ENCODE measurements around the gene OR2S2.

Gene OR2S2

GRCh38 chr9:35932735-35933134, 25.2 kb downstream of the OR2S2 start:
- peak overlapping the region in 2 of 11 experiments; percentile 13 to 16; a peak in 1 of 22 replicates for H3K4me2 ChIP-seq
- TF ChIP-seq Cebpa-rat (IDR thresholded peaks at IDR 0.05) = no peak
- H3K4me1 ChIP-seq = peaks cover 11 to 22% (median 12%) of the 10 kb centered on the region in 10 experiments
- no peak overlapping the region for H3K4me3 ChIP-seq
- no peaks in the 10 kb centered on the region for H4K20me1 ChIP-seq
- H3K27me3 ChIP-seq = no peaks in the 10 kb centered on the region
- no peaks in the 10 kb centered on the region for H3K9me3 ChIP-seq (replicated peaks in 1 of 11)
- no peak overlapping the region for H3K27ac ChIP-seq
- no peak overlapping the region for H3K9ac ChIP-seq
- no peaks in the 10 kb centered on the region for H3K36me3 ChIP-seq

- H3K27ac ChIP-seq = no peak overlapping the region
- no peaks in the 10 kb centered on the region for H4K20me1 ChIP-seq
- H3K36me3 ChIP-seq = no peaks in the 10 kb centered on the region
- no peak overlapping the region for H3K4me3 ChIP-seq
- H3K9ac ChIP-seq = no peak overlapping the region
- H3K9me3 ChIP-seq (replicated peaks in 1 of 11) = no peaks in the 10 kb centered on the region
- no peak overlapping the region for H3K4me2 ChIP-seq
- no peaks in the 10 kb centered on the region for H3K27me3 ChIP-seq
- H3K4me1 ChIP-seq = peaks cover 0 to 8% (median 0%) of the 10 kb centered on the region in 10 experiments; a peak in 2 of 20 replicates
- no peak for TF ChIP-seq Cebpa-rat (IDR thresholded peaks at IDR 0.05)
Observed at GRCh38 chr9:35930989-35931388, 27.0 kb downstream of the OR2S2 start.

DNA sequence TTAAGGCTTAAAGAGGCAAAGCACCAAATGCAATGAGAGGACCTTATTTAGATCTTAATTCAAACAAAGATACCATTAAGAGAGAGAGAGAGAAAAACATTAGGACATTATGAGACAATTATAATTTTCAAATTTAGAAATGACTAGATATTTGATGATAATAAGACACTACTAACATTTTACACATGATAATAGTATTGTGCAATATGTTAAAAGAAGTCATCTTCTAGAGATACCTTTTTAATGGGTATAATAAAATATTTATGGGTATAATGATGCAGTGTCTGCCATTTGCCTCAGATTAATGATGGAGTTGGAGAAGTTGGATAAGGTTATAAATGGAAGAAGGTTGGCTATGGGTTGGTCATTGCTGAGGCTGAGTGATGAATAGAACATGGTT, 27.4 kb downstream of the OR2S2 start:
- peaks cover 0 to 8% (median 0%) of the 10 kb centered on the region in 10 experiments; a peak in 2 of 20 replicates for H3K4me1 ChIP-seq
- H3K27me3 ChIP-seq = no peaks in the 10 kb centered on the region
- TF ChIP-seq Cebpa-rat (IDR thresholded peaks at IDR 0.05) = no peak; a peak in 1 of 22 replicates
- H3K27ac ChIP-seq = no peak overlapping the region
- H3K4me3 ChIP-seq = no peak overlapping the region
- H3K36me3 ChIP-seq = no peaks in the 10 kb centered on the region
- no peaks in the 10 kb centered on the region for H3K9me3 ChIP-seq (replicated peaks in 1 of 11)
- H4K20me1 ChIP-seq = no peaks in the 10 kb centered on the region
- no peak overlapping the region for H3K4me2 ChIP-seq
- H3K9ac ChIP-seq = no peak overlapping the region

DNA sequence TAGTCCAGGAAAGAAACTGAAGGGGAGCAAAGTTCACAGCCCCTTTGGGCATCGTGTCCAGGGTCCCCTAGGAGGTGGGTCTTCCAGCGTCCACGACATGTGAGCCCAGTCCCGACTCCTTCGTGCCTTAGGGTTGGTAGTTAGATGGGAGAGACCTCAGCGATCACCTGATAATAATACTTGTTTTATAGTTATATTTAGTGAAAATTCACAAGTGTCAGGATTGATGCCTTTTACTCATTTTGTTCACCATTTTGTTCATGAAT, 28.6 kb downstream of the OR2S2 start:
- Histone ChIP-seq H3K27ac (no peak overlapping the region), H3K4me1 (peaks cover 0 to 16% (median 6%) of the 10 kb centered on the region in 10 experiments; a peak in 16 of 20 replicates), H4K20me1 (no peaks in the 10 kb centered on the region), H3K9me3 (replicated peaks in 1 of 11) (no peaks in the 10 kb centered on the region), H3K4me2 (no peak overlapping the region), H3K9ac (no peak overlapping the region), H3K4me3 (no peak overlapping the region), H3K27me3 (no peaks in the 10 kb centered on the region), H3K36me3 (no peaks in the 10 kb centered on the region)
- TF ChIP-seq Cebpa-rat (IDR thresholded peaks at IDR 0.05) = no peak

- TF ChIP-seq Cebpa-rat (IDR thresholded peaks at IDR 0.05) = no peak
- Histone ChIP-seq H3K36me3 (no peaks in the 10 kb centered on the region), H3K9ac (no peak overlapping the region), H3K27ac (no peak overlapping the region), H3K27me3 (no peaks in the 10 kb centered on the region), H3K9me3 (replicated peaks in 1 of 11) (no peaks in the 10 kb centered on the region), H3K4me1 (peaks cover 4 to 22% (median 12%) of the 10 kb centered on the region in 10 experiments; a peak in 17 of 20 replicates), H4K20me1 (no peaks in the 10 kb centered on the region), H3K4me3 (no peak overlapping the region), H3K4me2 (no peak overlapping the region; a peak in 1 of 22 replicates)
Observed at GRCh38 chr9:35928591-35929452, 29.1 kb downstream of the OR2S2 start.

DNA sequence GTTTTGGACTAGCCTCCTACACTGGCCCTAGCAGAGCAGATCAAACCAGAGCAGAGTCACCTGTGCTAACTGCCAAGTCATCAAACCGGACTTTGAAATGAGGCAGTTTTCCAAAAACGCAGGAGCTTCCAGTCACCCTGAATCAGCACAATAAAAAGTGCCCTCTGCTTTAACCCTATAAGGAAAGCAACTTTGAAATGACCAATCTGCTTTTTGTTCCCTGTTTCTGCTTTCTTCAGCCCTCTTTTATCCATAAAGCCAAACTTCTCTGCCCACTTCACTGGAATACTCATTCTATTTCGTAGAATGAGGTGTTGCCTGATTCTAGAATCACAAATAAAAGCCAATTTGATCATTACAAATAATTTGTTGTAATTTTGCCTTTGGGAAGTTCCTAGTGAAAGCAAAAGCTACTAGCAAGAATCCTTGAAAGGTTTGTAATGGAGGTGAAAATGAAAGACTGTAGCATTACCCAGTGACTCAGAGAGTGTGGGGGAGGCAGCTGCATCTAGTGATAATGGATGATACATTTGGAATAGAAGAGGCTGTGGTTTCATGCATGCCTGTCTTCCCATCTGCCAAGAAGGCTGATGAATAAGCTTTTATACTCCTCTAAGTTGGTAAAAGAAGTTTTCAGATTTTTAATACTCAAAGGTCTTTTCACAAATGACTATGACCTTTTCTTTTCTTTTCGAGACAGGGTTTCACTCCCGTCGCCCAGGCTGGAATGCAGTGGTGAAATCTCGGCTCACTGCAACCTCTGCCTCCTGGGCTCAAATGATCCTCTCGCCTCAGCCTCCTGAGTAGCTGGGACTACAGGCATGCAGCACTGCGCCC, 33.8 kb downstream of the OR2S2 start:
- H4K20me1 ChIP-seq = no peaks in the 10 kb centered on the region
- H3K27me3 ChIP-seq = no peaks in the 10 kb centered on the region
- peaks cover 19 to 42% (median 33%) of the 10 kb centered on the region in 10 experiments for H3K4me1 ChIP-seq
- peak overlapping the region in 5 of 11 experiments; percentile 2 to 46 (median 32); a peak in 7 of 22 replicates for H3K9ac ChIP-seq
- peak overlapping the region; percentile 3 to 80 (median 46); a peak in 19 of 22 replicates for H3K4me2 ChIP-seq
- TF ChIP-seq Cebpa-rat (IDR thresholded peaks at IDR 0.05) = no peak
- H3K4me3 ChIP-seq = peak overlapping the region in 1 of 10 experiments; percentile 16; a peak in 1 of 20 replicates
- no peaks in the 10 kb centered on the region for H3K36me3 ChIP-seq
- no peaks in the 10 kb centered on the region for H3K9me3 ChIP-seq (replicated peaks in 1 of 11)
- peak overlapping the region in 9 of 11 experiments; percentile 1 to 64 (median 46); a peak in 15 of 22 replicates for H3K27ac ChIP-seq

- Histone ChIP-seq H3K4me1 (peaks cover 25 to 48% (median 39%) of the 10 kb centered on the region in 10 experiments), H3K27ac (peak overlapping the region in 8 of 11 experiments; percentile 1 to 64 (median 52); a peak in 14 of 22 replicates), H4K20me1 (no peaks in the 10 kb centered on the region), H3K4me2 (peak overlapping the region in 9 of 11 experiments; percentile 40 to 80 (median 58); a peak in 18 of 22 replicates), H3K9ac (peak overlapping the region in 5 of 11 experiments; percentile 2 to 46 (median 32); a peak in 5 of 22 replicates), H3K27me3 (no peaks in the 10 kb centered on the region), H3K36me3 (no peaks in the 10 kb centered on the region), H3K9me3 (replicated peaks in 1 of 11) (no peaks in the 10 kb centered on the region), H3K4me3 (peak overlapping the region in 1 of 10 experiments; percentile 16; a peak in 1 of 20 replicates)
- no peak for TF ChIP-seq Cebpa-rat (IDR thresholded peaks at IDR 0.05)
Observed at GRCh38 chr9:35923598-35923926, 34.4 kb downstream of the OR2S2 start.

DNA sequence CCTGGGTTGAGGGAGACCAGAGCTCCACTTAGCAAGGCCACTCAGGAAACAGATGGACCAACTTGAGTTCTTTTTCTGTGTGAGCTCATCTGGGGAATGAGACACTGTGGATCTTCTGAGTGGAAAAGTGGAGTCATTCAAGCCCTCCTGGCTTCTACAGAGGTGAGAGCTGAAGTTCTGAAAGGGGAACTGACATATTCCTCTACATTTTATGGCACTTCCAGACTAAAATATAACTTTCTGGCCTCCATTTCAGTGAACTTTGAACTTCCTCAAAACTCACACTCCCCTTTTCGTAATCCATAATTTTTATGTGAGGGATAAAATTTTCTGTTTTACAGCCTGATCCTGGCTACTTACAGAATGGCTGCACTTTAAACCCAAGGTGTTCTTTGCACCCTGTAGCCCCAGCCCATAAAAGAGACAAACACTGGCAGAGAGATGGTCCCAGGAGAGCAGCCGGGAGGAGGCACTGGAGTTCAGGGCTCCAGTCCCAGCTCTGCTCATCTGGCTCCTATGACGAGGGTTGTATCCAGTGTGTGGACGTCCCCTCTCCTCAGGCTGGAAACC, 37.8 kb downstream of the OR2S2 start:
- Histone ChIP-seq H3K9me3 (replicated peaks in 1 of 11) (no peaks in the 10 kb centered on the region), H3K4me3 (no peak overlapping the region), H3K4me1 (peaks cover 30 to 56% (median 50%) of the 10 kb centered on the region in 10 experiments), H4K20me1 (no peaks in the 10 kb centered on the region), H3K4me2 (peak overlapping the region; percentile 37 to 78 (median 52); a peak in 19 of 22 replicates), H3K36me3 (no peaks in the 10 kb centered on the region), H3K27ac (peak overlapping the region in 4 of 11 experiments; percentile 3 to 30 (median 18); a peak in 5 of 22 replicates), H3K9ac (no peak overlapping the region), H3K27me3 (no peaks in the 10 kb centered on the region)
- no peak for TF ChIP-seq Cebpa-rat (IDR thresholded peaks at IDR 0.05)
